Thoracic aorta (tissue), 2 donors: ENCODE results near the gene IYD. TPM values are rescaled to one million over a fixed set of nuclear protein-coding genes. Genes with fewer than 3 reads are reported as not detected.

Experiments used
- ATAC-seq: fragments of 150-250 bp; one replicate; pipeline ENCODE4 v1.8.0; 2017; ENCODE audit warnings: low read depth; ENCODE audit not compliant: insufficient number of reproducible peaks, low FRiP score
- DNase-seq: peaks from one replicate; pipeline ENCODE4 v3.0.0-alpha.2; 2020; ENCODE audit warnings: low spot score
- H3K27ac ChIP-seq, 2 donors: fragments of 200-600 bp; sonication (generic); 1 replicate in 1 of 2; 2 replicates in 1 of 2; pipeline ENCODE4 v1.5.1; 2016; ENCODE audit warnings: mild to moderate bottlenecking in 2 of 2, moderate library complexity in 2 of 2
- H3K27me3 ChIP-seq: fragments of 200-600 bp; sonication (generic); replicated peaks from 2 replicates; pipeline ENCODE4 v1.6.0; 2016; ENCODE audit warnings: mild to moderate bottlenecking; ENCODE audit not compliant: insufficient read depth
- H3K36me3 ChIP-seq: fragments of 200-600 bp; sonication (generic); one replicate; pipeline ENCODE4 v1.5.1; 2016
- H3K4me1 ChIP-seq, 2 donors: fragments of 200-600 bp; sonication (generic); 1 replicate in 1 of 2; 2 replicates in 1 of 2; pipeline versions ENCODE4 v1.5.1 to v1.6.0; 2016; ENCODE audit warnings: low read depth in 2 of 2, mild to moderate bottlenecking in 1 of 2; ENCODE audit not compliant: control insufficient read depth in 1 of 2
- H3K4me3 ChIP-seq: fragments of 200-600 bp; sonication (generic); 2 replicates; pipeline ENCODE4 v1.5.1; 2016; ENCODE audit warnings: mild to moderate bottlenecking
- H3K9me3 ChIP-seq: fragments of 200-600 bp; sonication (generic); 2 replicates; pipeline ENCODE4 v1.5.1; 2016
- CTCF ChIP-seq: fragments of 200-600 bp; sonication (generic); IDR thresholded peaks from one replicate; pipeline ENCODE4 v1.5.1; 2019; ENCODE audit warnings: antibody characterized with exemption
- total RNA-seq, 2 donors: library from RNA; depleted of rRNA; stranded (reverse); fragments of >200 nt; gene quantifications; one replicate each; pipeline versions ENCODE4 v1.1.0 to v1.2.3, GENCODE V29; 2016

IYD gene
- total RNA-seq, 2 donors from 2014 or later, result 0.27 to 2.3 TPM

DNA sequence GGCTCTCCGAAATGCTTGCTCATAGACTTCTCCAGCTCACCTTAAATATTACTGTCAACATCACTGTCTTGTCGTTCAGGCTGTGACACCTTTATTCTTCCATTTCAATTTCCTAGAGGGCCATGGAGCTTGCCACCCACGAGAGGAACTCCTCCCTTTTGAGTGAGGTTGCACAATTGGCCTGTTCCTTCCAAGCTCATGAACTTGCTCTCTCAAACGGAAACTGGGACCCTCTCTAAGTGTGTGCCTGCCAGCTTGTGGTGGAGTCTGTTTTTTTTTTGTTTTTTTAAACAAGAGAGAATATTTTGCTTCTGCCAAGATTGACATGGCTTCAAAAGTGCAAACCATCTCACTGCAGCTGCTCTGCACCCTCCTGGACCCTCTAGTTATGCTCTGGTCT lies 19.3 kb upstream of the IYD start:
- DNase-seq, result no peak
- ATAC-seq, result no peak
- Histone ChIP-seq H3K4me3 (no peak overlapping the region), H3K27me3 (no peaks in the 10 kb centered on the region), H3K9me3 (no peaks in the 10 kb centered on the region), H3K36me3 (no peaks in the 10 kb centered on the region), H3K27ac (no peak overlapping the region), H3K4me1 (no peaks in the 10 kb centered on the region)
- TF ChIP-seq CTCF, result no peak

DNA sequence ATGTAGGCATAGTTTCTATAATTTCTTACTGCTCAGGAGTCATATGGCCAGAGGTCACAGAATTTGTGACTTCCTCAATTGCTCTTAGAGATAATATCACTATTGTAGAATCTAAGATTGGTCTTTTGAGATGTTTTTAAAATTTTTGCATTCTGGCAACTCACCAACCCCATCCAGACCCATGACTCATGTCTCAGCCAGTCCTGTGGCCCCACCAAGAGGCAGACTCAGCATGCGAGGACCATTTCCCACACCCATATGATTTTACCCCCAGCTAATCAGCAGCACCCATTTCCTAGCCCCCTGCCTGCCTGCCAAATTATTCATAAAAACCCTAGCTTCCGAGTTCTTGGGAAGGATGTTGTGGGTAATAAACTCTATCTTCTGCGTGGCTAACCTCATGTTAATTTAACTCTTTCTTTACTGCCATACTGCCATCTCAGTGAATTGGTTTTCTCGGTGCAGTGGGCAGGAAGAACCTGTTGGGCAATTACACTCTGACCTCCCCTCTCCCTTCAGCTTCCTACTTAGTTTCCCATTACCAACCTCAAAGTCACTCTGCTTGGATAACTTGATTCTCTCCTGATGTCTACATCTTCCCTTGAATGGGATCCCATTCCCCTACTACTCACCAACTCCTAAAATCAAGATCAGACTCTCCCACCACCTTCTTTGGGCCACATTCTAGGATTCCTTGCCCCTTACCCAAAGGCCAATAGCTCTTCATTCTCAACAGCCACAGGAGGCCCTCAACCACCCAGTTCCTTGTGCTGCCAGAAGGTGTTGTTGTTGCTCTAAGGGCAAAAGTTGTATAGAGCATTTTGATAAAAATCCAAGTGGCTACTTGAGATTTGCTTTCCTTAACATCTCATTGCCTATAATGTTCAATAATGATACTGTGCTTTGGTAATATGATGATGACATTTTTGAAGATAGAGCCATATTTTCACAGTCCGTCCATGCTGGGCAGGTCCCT lies 16.2 kb upstream of the IYD start:
- Histone ChIP-seq H3K27me3 (no peaks in the 10 kb centered on the region), H3K27ac (no peak overlapping the region), H3K4me3 (no peak overlapping the region), H3K4me1 (no peaks in the 10 kb centered on the region), H3K9me3 (no peaks in the 10 kb centered on the region), H3K36me3 (no peaks in the 10 kb centered on the region)
- DNase-seq (no peak), ATAC-seq (no peak)
- TF ChIP-seq CTCF, result no peak

DNA sequence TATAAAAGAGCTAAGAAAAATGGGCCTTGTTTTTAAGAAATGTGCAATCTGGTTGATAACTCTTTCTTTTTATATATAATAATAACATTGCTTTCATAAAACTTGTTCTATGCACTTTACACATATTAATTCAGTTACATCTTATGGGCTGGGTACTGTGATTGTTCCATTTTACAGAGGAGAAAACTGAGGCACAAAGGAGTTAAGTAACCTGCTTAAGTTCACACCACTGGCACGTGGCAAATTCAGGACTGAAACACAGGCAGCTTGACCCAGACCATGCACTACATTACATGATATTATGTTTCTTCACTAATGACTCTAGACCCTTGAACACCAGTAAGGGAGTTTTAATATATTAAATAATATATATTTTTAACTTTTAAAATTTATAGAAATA lies 15.4 kb upstream of the IYD start:
- H3K27me3 ChIP-seq, result no peaks in the 10 kb centered on the region
- ATAC-seq (no peak), DNase-seq (no peak)
- H3K4me3 ChIP-seq, result no peak overlapping the region
- H3K27ac ChIP-seq, result no peak overlapping the region
- no peaks in the 10 kb centered on the region for H3K36me3 ChIP-seq
- no peak for TF ChIP-seq CTCF
- H3K4me1 ChIP-seq, result no peaks in the 10 kb centered on the region
- H3K9me3 ChIP-seq, result no peaks in the 10 kb centered on the region

DNA sequence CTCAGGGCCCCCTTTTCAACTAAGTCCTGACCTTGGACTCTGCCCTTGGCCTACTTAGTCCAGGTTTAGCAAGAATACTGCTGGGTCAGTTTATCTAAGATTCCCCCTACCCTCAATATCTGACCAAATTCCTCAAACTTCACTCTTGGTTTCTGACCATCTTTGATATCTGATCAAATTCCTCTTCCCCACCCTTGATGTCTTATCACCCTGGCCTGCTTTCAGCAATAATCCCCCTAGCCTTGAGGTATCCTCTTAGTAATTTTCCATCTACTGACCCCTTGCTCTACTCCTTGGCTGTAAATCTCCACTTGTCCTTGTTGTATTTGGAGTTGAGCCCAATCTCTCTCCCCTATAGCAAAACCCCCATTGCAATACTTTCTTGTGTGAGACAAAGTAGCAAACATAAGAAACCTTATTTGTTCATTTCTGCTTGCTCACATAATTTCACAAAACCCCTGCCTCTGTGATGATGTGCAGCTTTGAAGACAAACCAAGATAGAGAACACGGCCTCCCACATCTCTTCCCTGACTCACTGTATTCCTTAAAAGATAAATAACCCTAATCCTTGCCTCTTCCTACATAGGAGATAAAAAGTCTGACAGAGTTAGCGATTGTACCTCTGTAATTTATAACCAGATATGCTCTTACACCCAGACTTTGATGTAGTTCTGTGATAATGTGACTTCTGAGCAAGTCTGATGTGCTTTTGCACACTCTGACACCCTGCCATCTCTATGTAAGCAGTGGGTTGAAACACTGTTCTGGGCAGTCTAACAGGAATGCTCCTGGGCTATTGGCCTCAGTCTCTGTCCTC lies 13.8 kb upstream of the IYD start:
- TF ChIP-seq CTCF, result no peak
- DNase-seq, result no peak
- no peak for ATAC-seq
- Histone ChIP-seq H3K4me1 (no peaks in the 10 kb centered on the region), H3K27ac (no peak overlapping the region), H3K27me3 (no peaks in the 10 kb centered on the region), H3K36me3 (no peaks in the 10 kb centered on the region), H3K4me3 (no peak overlapping the region), H3K9me3 (no peaks in the 10 kb centered on the region)

- Histone ChIP-seq H3K4me3 (no peak overlapping the region), H3K9me3 (no peaks in the 10 kb centered on the region), H3K4me1 (no peaks in the 10 kb centered on the region), H3K36me3 (no peaks in the 10 kb centered on the region), H3K27me3 (no peaks in the 10 kb centered on the region), H3K27ac (no peak overlapping the region)
- DNase-seq (no peak), ATAC-seq (no peak)
- no peak for TF ChIP-seq CTCF
Measured at GRCh38 chr6:150355932-150356331, 12.9 kb upstream of the IYD start.
